Ovary (tissue), 3 donors: ENCODE results near the gene PDP2.

Experiments
- CTCF ChIP-seq, 3 donors: fragments of 450-650 bp in 2 of 3; fragments of 200-600 bp in 1 of 3; IDR thresholded peaks; one replicate each; pipeline versions ENCODE4 v1.5.1 to v1.8.0; 2016 to 2022; ENCODE audit warnings: antibody characterized with exemption in 3 of 3, mild to moderate bottlenecking in 1 of 3
- EP300 ChIP-seq: sonication (generic); formaldehyde crosslinking; IDR thresholded peaks from one replicate; pipeline ENCODE4 v1.6.1; 2017; ENCODE audit warnings: antibody characterized with exemption
- POLR2A ChIP-seq: fragments of 450-650 bp; IDR thresholded peaks from one replicate; pipeline ENCODE4 v1.6.1; 2017; ENCODE audit warnings: antibody characterized with exemption, mild to moderate bottlenecking, moderate library complexity
- donor health status: DM: no; HTN: no; CAD: no.

- TF ChIP-seq POLR2A (no peak), CTCF (IDR thresholded peaks at IDR 0.05) (no peak), EP300 (no peak)
Measured at GRCh38 chr16:66889622-66890021, 9.3 kb downstream of the PDP2 start.
